Liver (tissue), 9 donors: ENCODE results near the gene HASPIN. TPM values are rescaled to one million over a fixed set of nuclear protein-coding genes. Genes with fewer than 3 reads are reported as not detected.

ENCODE experiments used
- DNase-seq: peaks from one replicate; pipeline ENCODE4 v3.0.0-alpha.2; 2017; ENCODE audit warnings: low spot score
- H3K27ac ChIP-seq, 2 donors: one replicate each; pipeline ENCODE4 v1.7.0; 2013; ENCODE audit warnings: inconsistent platforms in 2 of 2, low read length in 2 of 2, control low read depth in 1 of 2, low read depth in 1 of 2, mild to moderate bottlenecking in 1 of 2
- H3K27me3 ChIP-seq, 4 donors: one replicate each; pipeline versions ENCODE4 v1.6.1 to v1.7.0; 2013; ENCODE audit warnings: low read length in 3 of 4, inconsistent platforms in 1 of 4, mild to moderate bottlenecking in 1 of 4, moderate library complexity in 1 of 4; ENCODE audit not compliant: control insufficient read depth in 4 of 4, insufficient read depth in 4 of 4
- H3K36me3 ChIP-seq, 4 donors: one replicate each; pipeline versions ENCODE4 v1.6.1 to v1.7.0; 2013; ENCODE audit warnings: low read length in 3 of 4, mild to moderate bottlenecking in 3 of 4, low read depth in 1 of 4, moderate library complexity in 1 of 4; ENCODE audit not compliant: control insufficient read depth in 4 of 4, insufficient read depth in 3 of 4
- H3K4me1 ChIP-seq, 4 donors: one replicate each; pipeline versions ENCODE4 v1.6.1 to v1.7.0; 2013; ENCODE audit warnings: low read length in 3 of 4, mild to moderate bottlenecking in 3 of 4, moderate library complexity in 1 of 4; ENCODE audit not compliant: control insufficient read depth in 4 of 4, insufficient read depth in 4 of 4
- H3K4me3 ChIP-seq, 3 donors: one replicate each; pipeline versions ENCODE4 v1.6.1 to v1.7.0; 2013; ENCODE audit warnings: low read length in 3 of 3, control low read depth in 1 of 3, low read depth in 1 of 3, mild to moderate bottlenecking in 1 of 3
- H3K9ac ChIP-seq, 2 donors: one replicate each; pipeline ENCODE4 v1.7.0; 2013; ENCODE audit warnings: low read length in 2 of 2, mild to moderate bottlenecking in 2 of 2, moderate library complexity in 2 of 2, control low read depth in 1 of 2, low read depth in 1 of 2
- H3K9me3 ChIP-seq, 4 donors: one replicate each; pipeline versions ENCODE4 v1.6.1 to v1.7.0; 2013; ENCODE audit warnings: low read length in 3 of 4; ENCODE audit not compliant: control insufficient read depth in 4 of 4
- FOXA1 ChIP-seq: IDR thresholded peaks from 2 replicates; pipeline ENCODE4 v1.6.1; 2016; ENCODE audit warnings: antibody characterized with exemption
- FOXA2 ChIP-seq: IDR thresholded peaks from 2 replicates; pipeline ENCODE4 v1.6.1; 2016; ENCODE audit warnings: antibody characterized with exemption
- HNF4A ChIP-seq, 2 donors: conservative IDR thresholded peaks; 2 replicates each; pipeline ENCODE4 v1.6.1; 2016; ENCODE audit warnings: antibody characterized with exemption in 2 of 2, mild to moderate bottlenecking in 2 of 2
- HNF4G ChIP-seq: IDR thresholded peaks from 2 replicates; pipeline ENCODE4 v1.6.1; 2016; ENCODE audit warnings: antibody characterized with exemption
- JUND ChIP-seq, 2 donors: IDR thresholded peaks; 2 replicates each; pipeline ENCODE4 v1.6.1; 2016; ENCODE audit warnings: antibody characterized with exemption in 2 of 2
- MAX ChIP-seq: IDR thresholded peaks from 2 replicates; pipeline ENCODE4 v1.6.1; 2016; ENCODE audit warnings: antibody characterized with exemption
- RAD21 ChIP-seq, 2 donors: IDR thresholded peaks; 2 replicates each; pipeline ENCODE4 v1.6.1; 2016; ENCODE audit warnings: antibody characterized with exemption in 2 of 2, mild to moderate bottlenecking in 2 of 2
- REST ChIP-seq: IDR thresholded peaks from 2 replicates; pipeline ENCODE4 v1.6.1; 2016; ENCODE audit warnings: antibody characterized with exemption, mild to moderate bottlenecking
- SP1 ChIP-seq: IDR thresholded peaks from 2 replicates; pipeline ENCODE4 v1.6.1; 2018; ENCODE audit warnings: antibody characterized with exemption, mild to moderate bottlenecking
- TAF1 ChIP-seq: conservative IDR thresholded peaks from 2 replicates; pipeline ENCODE4 v1.6.1; 2016; ENCODE audit warnings: antibody characterized with exemption, mild to moderate bottlenecking
- YY1 ChIP-seq: IDR thresholded peaks from 2 replicates; pipeline ENCODE4 v1.6.1; 2016; ENCODE audit warnings: antibody characterized with exemption, mild to moderate bottlenecking
- WGBS: extraction: QIAGEN DNeasy Blood & Tissue Kit; methylation state at CpG from one replicate; pipeline ENCODE4 v1.1.7; 2013; 5-methylcytosine and 5-hydroxymethylcytosine counted together
- polyA plus RNA-seq, 2 donors: library from polyadenylated mRNA; stranded (reverse) in 1 of 2; unstranded in 1 of 2; fragments of 200-250 nt in 1 of 2; fragments of >200 nt in 1 of 2; fragmentation: Nextera tagmentation in 1 of 2; extraction: Ambion mirVana in 1 of 2; gene quantifications; one replicate each; pipeline versions ENCODE4 v1.2.1 to v1.2.3, GENCODE V29; 2013 to 2015
- total RNA-seq, 2 donors: library from RNA; depleted of rRNA; stranded (reverse); fragments of >200 nt; gene quantifications; one replicate each; pipeline ENCODE4 v1.2.3, GENCODE V29; 2014
- TF ChIP-seq, protein P1 (sequence below): fragments of 150-350 bp; IDR thresholded peaks from 2 replicates; pipeline ENCODE4 v1.5.1; 2017; ENCODE audit warnings: improper control_type of control experiment, low read depth, low read length; ENCODE audit not compliant: missing input control
- TF ChIP-seq, protein P2 (sequence below): IDR thresholded peaks from 2 replicates; pipeline ENCODE4 v1.6.1; 2016; ENCODE audit warnings: antibody characterized with exemption
- donor health status: healthy.
- donor health status: healthy.
- donor health status: healthy.
- donor health status: healthy.
- donor health status: healthy.

Gene HASPIN
- total and polyA plus RNA-seq, 4 donors, result 0.08 to 5.8 (median 0.28) TPM; not detected in 1

- DNase-seq, result no peak
- no peak overlapping the region for H3K27ac ChIP-seq
- no peaks in the 10 kb centered on the region for H3K36me3 ChIP-seq
- no peaks in the 10 kb centered on the region for H3K9me3 ChIP-seq
- no peaks in the 10 kb centered on the region for H3K4me1 ChIP-seq
- 73% methylated on average over 5 of the region's 5 CpGs for WGBS
- no peaks in the 10 kb centered on the region for H3K27me3 ChIP-seq
- no peak overlapping the region for H3K4me3 ChIP-seq
- TF ChIP-seq, protein P1, sequence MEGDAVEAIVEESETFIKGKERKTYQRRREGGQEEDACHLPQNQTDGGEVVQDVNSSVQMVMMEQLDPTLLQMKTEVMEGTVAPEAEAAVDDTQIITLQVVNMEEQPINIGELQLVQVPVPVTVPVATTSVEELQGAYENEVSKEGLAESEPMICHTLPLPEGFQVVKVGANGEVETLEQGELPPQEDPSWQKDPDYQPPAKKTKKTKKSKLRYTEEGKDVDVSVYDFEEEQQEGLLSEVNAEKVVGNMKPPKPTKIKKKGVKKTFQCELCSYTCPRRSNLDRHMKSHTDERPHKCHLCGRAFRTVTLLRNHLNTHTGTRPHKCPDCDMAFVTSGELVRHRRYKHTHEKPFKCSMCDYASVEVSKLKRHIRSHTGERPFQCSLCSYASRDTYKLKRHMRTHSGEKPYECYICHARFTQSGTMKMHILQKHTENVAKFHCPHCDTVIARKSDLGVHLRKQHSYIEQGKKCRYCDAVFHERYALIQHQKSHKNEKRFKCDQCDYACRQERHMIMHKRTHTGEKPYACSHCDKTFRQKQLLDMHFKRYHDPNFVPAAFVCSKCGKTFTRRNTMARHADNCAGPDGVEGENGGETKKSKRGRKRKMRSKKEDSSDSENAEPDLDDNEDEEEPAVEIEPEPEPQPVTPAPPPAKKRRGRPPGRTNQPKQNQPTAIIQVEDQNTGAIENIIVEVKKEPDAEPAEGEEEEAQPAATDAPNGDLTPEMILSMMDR, result no peak
- TF ChIP-seq FOXA1, result no peak
- TF ChIP-seq YY1, result no peak
- TF ChIP-seq FOXA2, result no peak
- TF ChIP-seq REST, result no peak
- TF ChIP-seq MAX, result no peak
- TF ChIP-seq HNF4G, result no peak
- TF ChIP-seq HNF4A (conservative IDR thresholded peaks at IDR 0.05), result no peak
- no peak for TF ChIP-seq RAD21 (IDR thresholded peaks at IDR 0.05)
- TF ChIP-seq SP1, result no peak
- no peak overlapping the region for H3K9ac ChIP-seq
Measured at GRCh38 chr17:3773511-3773910, 49.8 kb downstream of the HASPIN start.

DNA sequence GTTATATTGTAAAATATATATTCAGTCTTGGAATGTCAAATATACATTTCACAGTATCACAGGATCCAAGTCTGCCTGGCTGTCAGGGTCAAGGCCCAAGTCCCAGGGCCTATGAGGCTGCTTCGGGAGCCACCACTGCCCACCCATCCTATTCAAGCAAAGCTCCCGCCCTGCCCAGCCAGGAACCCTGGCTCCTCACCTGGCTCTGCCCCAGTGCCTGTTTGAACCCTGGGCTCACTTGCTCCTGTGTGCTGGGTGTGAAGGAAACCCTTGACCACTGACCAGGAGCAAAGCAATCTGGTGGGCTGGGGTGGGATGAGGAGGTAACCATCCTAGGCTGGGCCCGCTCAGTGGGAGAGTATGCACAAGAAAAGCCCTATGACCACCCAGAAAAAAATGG is 50.3 kb downstream of the HASPIN start:
- no peak for DNase-seq
- WGBS, result 97% methylated on average over 3 of the region's 3 CpGs

More for the DNA sequence above, 50.3 kb downstream of the HASPIN start:
- Histone ChIP-seq H3K9me3 (no peaks in the 10 kb centered on the region), H3K36me3 (no peaks in the 10 kb centered on the region), H3K9ac (no peak overlapping the region), H3K27ac (no peak overlapping the region), H3K4me3 (no peak overlapping the region), H3K4me1 (no peaks in the 10 kb centered on the region), H3K27me3 (no peaks in the 10 kb centered on the region)
- TF ChIP-seq RAD21 (IDR thresholded peaks at IDR 0.05) (no peak), JUND (IDR thresholded peaks at IDR 0.05) (no peak), TAF1 (no peak)
- TF ChIP-seq, protein P2, sequence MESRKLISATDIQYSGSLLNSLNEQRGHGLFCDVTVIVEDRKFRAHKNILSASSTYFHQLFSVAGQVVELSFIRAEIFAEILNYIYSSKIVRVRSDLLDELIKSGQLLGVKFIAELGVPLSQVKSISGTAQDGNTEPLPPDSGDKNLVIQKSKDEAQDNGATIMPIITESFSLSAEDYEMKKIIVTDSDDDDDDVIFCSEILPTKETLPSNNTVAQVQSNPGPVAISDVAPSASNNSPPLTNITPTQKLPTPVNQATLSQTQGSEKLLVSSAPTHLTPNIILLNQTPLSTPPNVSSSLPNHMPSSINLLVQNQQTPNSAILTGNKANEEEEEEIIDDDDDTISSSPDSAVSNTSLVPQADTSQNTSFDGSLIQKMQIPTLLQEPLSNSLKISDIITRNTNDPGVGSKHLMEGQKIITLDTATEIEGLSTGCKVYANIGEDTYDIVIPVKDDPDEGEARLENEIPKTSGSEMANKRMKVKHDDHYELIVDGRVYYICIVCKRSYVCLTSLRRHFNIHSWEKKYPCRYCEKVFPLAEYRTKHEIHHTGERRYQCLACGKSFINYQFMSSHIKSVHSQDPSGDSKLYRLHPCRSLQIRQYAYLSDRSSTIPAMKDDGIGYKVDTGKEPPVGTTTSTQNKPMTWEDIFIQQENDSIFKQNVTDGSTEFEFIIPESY, result no peak

Other genes with a start within 250 kb of the HASPIN start
- gene ASPA, start 247.9 kb upstream of the HASPIN start, total RNA-seq, result 1 to 10 TPM in 1 of 2 donors, under 1 TPM in 1; 0.89 to 4.7 TPM
- 1 to 10 TPM; 1.2 to 2.6 TPM for gene ASPA, start 247.9 kb upstream of the HASPIN start, polyA plus RNA-seq
- under 1 TPM; 0.19 to 0.33 TPM for gene TRPV3, start 166.1 kb upstream of the HASPIN start, total RNA-seq
- under 1 TPM; 0.04 to 0.38 TPM for gene TRPV3, start 166.1 kb upstream of the HASPIN start, polyA plus RNA-seq
- gene TRPV1, start 114.5 kb upstream of the HASPIN start, total RNA-seq, result 10 to 100 TPM in 1 of 2 donors, 1 to 10 TPM in 1; 2.5 to 12.7 TPM
- gene TRPV1, start 114.5 kb upstream of the HASPIN start, polyA plus RNA-seq, result 1 to 10 TPM; 3.0 to 3.7 TPM
- gene SHPK, start 87.7 kb upstream of the HASPIN start, total RNA-seq, result 10 to 100 TPM in 1 of 2 donors, 1 to 10 TPM in 1; 9.3 to 66.6 TPM
- 10 to 100 TPM; 16.5 to 17.4 TPM for gene SHPK, start 87.7 kb upstream of the HASPIN start, polyA plus RNA-seq
- gene CTNS, start 87.1 kb upstream of the HASPIN start, total RNA-seq, result 10 to 100 TPM in 1 of 2 donors, 1 to 10 TPM in 1; 8.1 to 15.3 TPM
- gene CTNS, start 87.1 kb upstream of the HASPIN start, polyA plus RNA-seq, result 10 to 100 TPM in 1 of 2 donors, 1 to 10 TPM in 1; 6.6 to 11.0 TPM
- 10 to 100 TPM; 11.9 to 19.8 TPM for gene TAX1BP3, start 55.3 kb upstream of the HASPIN start, total RNA-seq
- 10 to 100 TPM; 20.1 to 27.7 TPM for gene TAX1BP3, start 55.3 kb upstream of the HASPIN start, polyA plus RNA-seq
- gene EMC6, start 55.1 kb upstream of the HASPIN start, total RNA-seq, result 10 to 100 TPM; 12.3 to 15.3 TPM
- 100 to 1,000 TPM in 1 of 2 donors, 10 to 100 TPM in 1; 80.0 to 107 TPM for gene EMC6, start 55.1 kb upstream of the HASPIN start, polyA plus RNA-seq
- 1 to 10 TPM; 1.2 to 1.8 TPM for gene P2RX5, start 27.7 kb upstream of the HASPIN start, total RNA-seq
- gene P2RX5, start 27.7 kb upstream of the HASPIN start, polyA plus RNA-seq, result 1 to 10 TPM in 1 of 2 donors, under 1 TPM in 1; 0.31 to 1.1 TPM
- 10 to 100 TPM in 1 of 2 donors, 1 to 10 TPM in 1; 6.5 to 13.9 TPM for gene ITGAE, start 77.3 kb downstream of the HASPIN start, total RNA-seq
- 10 to 100 TPM; 10.3 to 17.7 TPM for gene ITGAE, start 77.3 kb downstream of the HASPIN start, polyA plus RNA-seq
- 10 to 100 TPM; 11.8 to 17.1 TPM for gene NCBP3, start 122.3 kb downstream of the HASPIN start, total RNA-seq
- 1 to 10 TPM; 4.6 to 4.8 TPM for gene NCBP3, start 122.3 kb downstream of the HASPIN start, polyA plus RNA-seq
- gene CAMKK1, start 169.2 kb downstream of the HASPIN start, total RNA-seq, result under 1 TPM; 0.51 to 0.67 TPM
- under 1 TPM; 0.24 to 0.48 TPM for gene CAMKK1, start 169.2 kb downstream of the HASPIN start, polyA plus RNA-seq
- 1 to 10 TPM in 1 of 2 donors, under 1 TPM in 1; 0.75 to 5.2 TPM for gene P2RX1, start 192.6 kb downstream of the HASPIN start, total RNA-seq
- under 1 TPM; 0.44 to 0.53 TPM for gene P2RX1, start 192.6 kb downstream of the HASPIN start, polyA plus RNA-seq
- 10 to 100 TPM in 1 of 2 donors, 1 to 10 TPM in 1; 4.6 to 17.1 TPM for gene ATP2A3, start 240.5 kb downstream of the HASPIN start, total RNA-seq
- gene ATP2A3, start 240.5 kb downstream of the HASPIN start, polyA plus RNA-seq, result 1 to 10 TPM; 1.4 to 1.8 TPM